ENCODE results near the gene PYGL. TPM values are rescaled to one million over a fixed set of nuclear protein-coding genes. Genes with fewer than 3 reads are reported as not detected.
A peak's percentile ranks its signal among the peaks of the same experiment; 100 is the strongest.
"Not testable (repeated sequence)": the region's sequence is repeated elsewhere in the genome, so short reads cannot be mapped to it uniquely, and the experiment has no call there.

Gene PYGL
- total RNA-seq, 2 experiments from 2014 or later = not detected

- CTCF ChIA-PET = no interaction called here
- POLR2A ChIA-PET = no interaction called here
- DNase-seq (no peak), ATAC-seq (no peak)
- H3K27ac Mint-ChIP-seq = no peak overlapping the region
- H3K9me3 Mint-ChIP-seq (ENCODE audit: insufficient read depth) = no peaks in the 10 kb centered on the region
- no peaks in the 10 kb centered on the region for H3K36me3 Mint-ChIP-seq (ENCODE audit: low read depth)
- H3K4me1 Mint-ChIP-seq (ENCODE audit: low read depth) = no peaks in the 10 kb centered on the region
- H3K27me3 Mint-ChIP-seq (ENCODE audit: low read depth) = peaks cover 9% of the 10 kb centered on the region
- H3K4me3 Mint-ChIP-seq = no peak overlapping the region
Observed at GRCh38 chr14:50951032-50951431, 6.7 kb upstream of the PYGL start.

GRCh38 chr14:50948205-50948604 is 3.9 kb upstream of the PYGL start:
- H3K36me3 Mint-ChIP-seq (ENCODE audit: low read depth) = no peaks in the 10 kb centered on the region
- H3K4me3 Mint-ChIP-seq = no peak overlapping the region
- POLR2A ChIA-PET = interaction anchor here (0.6 kb wide), 1 partner anchor 9 kb away, joined by 3 read pairs; no protein-coding TSS in a partner anchor
- no peak for ATAC-seq
- CTCF ChIA-PET = interaction anchor here (1.3 kb wide), 1 partner anchor 831 kb away, joined by 3 read pairs; no protein-coding TSS in a partner anchor
- H3K9me3 Mint-ChIP-seq (ENCODE audit: insufficient read depth) = no peaks in the 10 kb centered on the region
- peaks cover 23% of the 10 kb centered on the region for H3K27me3 Mint-ChIP-seq (ENCODE audit: low read depth)
- H3K27ac Mint-ChIP-seq = no peak overlapping the region
- H3K4me1 Mint-ChIP-seq (ENCODE audit: low read depth) = peaks cover 10% of the 10 kb centered on the region
- no peak for DNase-seq

- Mint-ChIP-seq H3K27ac (no peak overlapping the region), H3K36me3 (ENCODE audit: low read depth) (no peaks in the 10 kb centered on the region), H3K4me3 (no peak overlapping the region), H3K4me1 (ENCODE audit: low read depth) (peaks cover 12% of the 10 kb centered on the region), H3K9me3 (ENCODE audit: insufficient read depth) (no peaks in the 10 kb centered on the region), H3K27me3 (ENCODE audit: low read depth) (peaks cover 24% of the 10 kb centered on the region)
- DNase-seq (no peak), ATAC-seq (no peak)
- ChIA-PET POLR2A (no interaction called here), CTCF (no interaction called here)
Observed at GRCh38 chr14:50947446-50947845, 3.2 kb upstream of the PYGL start.

- CTCF ChIA-PET = no interaction called here
- Mint-ChIP-seq H3K36me3 (ENCODE audit: low read depth) (no peaks in the 10 kb centered on the region), H3K27ac (no peak overlapping the region), H3K27me3 (ENCODE audit: low read depth) (peaks cover 31% of the 10 kb centered on the region), H3K4me1 (ENCODE audit: low read depth) (peaks cover 12% of the 10 kb centered on the region), H3K9me3 (ENCODE audit: insufficient read depth) (no peaks in the 10 kb centered on the region), H3K4me3 (no peak overlapping the region)
- DNase-seq (no peak), ATAC-seq (no peak)
- POLR2A ChIA-PET = no interaction called here
Observed at GRCh38 chr14:50946234-50946935, 2.1 kb upstream of the PYGL start.

- DNase-seq (no peak), ATAC-seq (peak; percentile 7)
- Mint-ChIP-seq H3K36me3 (ENCODE audit: low read depth) (no peaks in the 10 kb centered on the region), H3K27ac (peak overlapping the region; percentile 30), H3K27me3 (ENCODE audit: low read depth) (peaks cover 37% of the 10 kb centered on the region), H3K4me1 (ENCODE audit: low read depth) (peaks cover 12% of the 10 kb centered on the region), H3K9me3 (ENCODE audit: insufficient read depth) (no peaks in the 10 kb centered on the region), H3K4me3 (peak overlapping the region; percentile 75)
- CTCF ChIA-PET = no interaction called here
- POLR2A ChIA-PET = no interaction called here
Observed at GRCh38 chr14:50944647-50945413, 547 bp upstream of the PYGL start.

GRCh38 chr14:50943261-50943942 is 881 bp downstream of the PYGL start:
- Mint-ChIP-seq H3K4me1 (ENCODE audit: low read depth) (peaks cover 12% of the 10 kb centered on the region), H3K4me3 (peak overlapping the region; percentile 18), H3K36me3 (ENCODE audit: low read depth) (no peaks in the 10 kb centered on the region), H3K9me3 (ENCODE audit: insufficient read depth) (no peaks in the 10 kb centered on the region), H3K27ac (no peak overlapping the region), H3K27me3 (ENCODE audit: low read depth) (peaks cover 40% of the 10 kb centered on the region)
- DNase-seq (no peak), ATAC-seq (no peak)
- POLR2A ChIA-PET = no interaction called here
- CTCF ChIA-PET = no interaction called here

GRCh38 chr14:50941638-50942037 is 2.6 kb downstream of the PYGL start:
- H3K27ac Mint-ChIP-seq; H3K9me3 Mint-ChIP-seq (ENCODE audit: insufficient read depth); H3K36me3 Mint-ChIP-seq (ENCODE audit: low read depth); H3K4me3 Mint-ChIP-seq; POLR2A ChIA-PET; DNase-seq; ATAC-seq; CTCF ChIA-PET: not testable (repeated sequence)
- Mint-ChIP-seq H3K27me3 (ENCODE audit: low read depth) (peaks cover 40% of the 10 kb centered on the region), H3K4me1 (ENCODE audit: low read depth) (peaks cover 15% of the 10 kb centered on the region)

GRCh38 chr14:50941151-50941550 is 3.1 kb downstream of the PYGL start:
- ATAC-seq (no peak), DNase-seq (no peak)
- ChIA-PET CTCF (no interaction called here), POLR2A (no interaction called here)
- Mint-ChIP-seq H3K27me3 (ENCODE audit: low read depth) (peaks cover 39% of the 10 kb centered on the region), H3K27ac (no peak overlapping the region), H3K9me3 (ENCODE audit: insufficient read depth) (no peaks in the 10 kb centered on the region), H3K4me1 (ENCODE audit: low read depth) (peaks cover 15% of the 10 kb centered on the region), H3K36me3 (ENCODE audit: low read depth) (no peaks in the 10 kb centered on the region), H3K4me3 (no peak overlapping the region)

GRCh38 chr14:50937800-50938199 is 6.5 kb downstream of the PYGL start:
- ChIA-PET POLR2A (no interaction called here), CTCF (no interaction called here)
- H3K9me3 Mint-ChIP-seq (ENCODE audit: insufficient read depth) = no peaks in the 10 kb centered on the region
- H3K27me3 Mint-ChIP-seq (ENCODE audit: low read depth) = peaks cover 22% of the 10 kb centered on the region
- ATAC-seq = no peak
- H3K27ac Mint-ChIP-seq = no peak overlapping the region
- no peak for DNase-seq
- peaks cover 4% of the 10 kb centered on the region for H3K4me1 Mint-ChIP-seq (ENCODE audit: low read depth)
- H3K4me3 Mint-ChIP-seq = no peak overlapping the region
- H3K36me3 Mint-ChIP-seq (ENCODE audit: low read depth) = no peaks in the 10 kb centered on the region

- ChIA-PET CTCF (no interaction called here), POLR2A (no interaction called here)
- H3K27me3 Mint-ChIP-seq (ENCODE audit: low read depth) = peaks cover 20% of the 10 kb centered on the region
- DNase-seq (no peak), ATAC-seq (no peak)
- H3K9me3 Mint-ChIP-seq (ENCODE audit: insufficient read depth) = no peaks in the 10 kb centered on the region
- H3K4me3 Mint-ChIP-seq = no peak overlapping the region
- no peaks in the 10 kb centered on the region for H3K36me3 Mint-ChIP-seq (ENCODE audit: low read depth)
- H3K27ac Mint-ChIP-seq = no peak overlapping the region
- peaks cover 4% of the 10 kb centered on the region for H3K4me1 Mint-ChIP-seq (ENCODE audit: low read depth)
Observed at GRCh38 chr14:50937325-50937724, 7.0 kb downstream of the PYGL start.

- no peaks in the 10 kb centered on the region for H3K9me3 Mint-ChIP-seq (ENCODE audit: insufficient read depth)
- POLR2A ChIA-PET = no interaction called here
- H3K27ac Mint-ChIP-seq = no peak overlapping the region
- ATAC-seq (no peak), DNase-seq (no peak)
- H3K4me3 Mint-ChIP-seq = no peak overlapping the region
- no peaks in the 10 kb centered on the region for H3K36me3 Mint-ChIP-seq (ENCODE audit: low read depth)
- H3K27me3 Mint-ChIP-seq (ENCODE audit: low read depth) = peaks cover 18% of the 10 kb centered on the region
- H3K4me1 Mint-ChIP-seq (ENCODE audit: low read depth) = peaks cover 4% of the 10 kb centered on the region
- CTCF ChIA-PET = no interaction called here
Observed at GRCh38 chr14:50936882-50937281, 7.4 kb downstream of the PYGL start.

GRCh38 chr14:50936016-50936340 is 8.3 kb downstream of the PYGL start:
- DNase-seq (no peak), ATAC-seq (no peak)
- H3K9me3 Mint-ChIP-seq (ENCODE audit: insufficient read depth) = no peaks in the 10 kb centered on the region
- ChIA-PET CTCF (no interaction called here), POLR2A (no interaction called here)
- peaks cover 15% of the 10 kb centered on the region for H3K27me3 Mint-ChIP-seq (ENCODE audit: low read depth)
- no peak overlapping the region for H3K4me3 Mint-ChIP-seq
- peaks cover 4% of the 10 kb centered on the region for H3K4me1 Mint-ChIP-seq (ENCODE audit: low read depth)
- H3K36me3 Mint-ChIP-seq (ENCODE audit: low read depth) = no peaks in the 10 kb centered on the region
- H3K27ac Mint-ChIP-seq = no peak overlapping the region

All from activated CD8-positive, alpha-beta T cell treated with anti-CD3 and anti-CD28 coated beads, Interleukin-2, amount 10 ng/mL, durations not matched to agents 7 days and 5 days (primary cell).